Testis (tissue), 2 donors: ENCODE measurements around the gene CTNNA2.

Source experiments
- POLR2A ChIP-seq: fragments of 450-650 bp; IDR thresholded peaks from one replicate; pipeline ENCODE4 v1.6.1; 2017; ENCODE audit warnings: antibody characterized with exemption, mild to moderate bottlenecking, moderate library complexity
- TF ChIP-seq, protein P1 (sequence below), 3 experiments: fragments of 450-650 bp in 2 of 3; fragments of 200-600 bp in 1 of 3; sonication (generic) in 1 of 3; IDR thresholded peaks; one replicate each; pipeline ENCODE4 v1.5.1; 2016 to 2019; ENCODE audit warnings: antibody characterized with exemption in 3 of 3, mild to moderate bottlenecking in 2 of 3, moderate library complexity in 1 of 3

DNA sequence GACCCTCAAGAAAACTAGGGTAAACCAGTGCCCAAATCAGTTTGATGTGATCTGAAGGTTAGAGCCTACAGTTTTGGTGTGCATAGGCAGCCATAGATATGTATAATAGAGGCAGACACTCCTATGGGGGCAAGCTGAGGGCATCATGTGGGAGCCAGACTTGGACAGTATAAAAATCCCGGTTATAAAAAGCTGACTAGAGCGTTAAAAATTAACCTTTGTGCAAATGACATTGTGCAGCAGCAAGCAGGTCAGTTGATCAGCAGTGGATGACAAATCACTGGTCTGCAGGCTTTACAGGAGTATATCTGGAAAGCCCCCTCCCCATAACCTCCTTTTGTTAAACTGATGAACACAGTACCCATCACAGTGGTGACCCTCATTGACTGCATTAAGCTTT lies 107.8 kb downstream of the CTNNA2 start:
- TF ChIP-seq, protein P1, sequence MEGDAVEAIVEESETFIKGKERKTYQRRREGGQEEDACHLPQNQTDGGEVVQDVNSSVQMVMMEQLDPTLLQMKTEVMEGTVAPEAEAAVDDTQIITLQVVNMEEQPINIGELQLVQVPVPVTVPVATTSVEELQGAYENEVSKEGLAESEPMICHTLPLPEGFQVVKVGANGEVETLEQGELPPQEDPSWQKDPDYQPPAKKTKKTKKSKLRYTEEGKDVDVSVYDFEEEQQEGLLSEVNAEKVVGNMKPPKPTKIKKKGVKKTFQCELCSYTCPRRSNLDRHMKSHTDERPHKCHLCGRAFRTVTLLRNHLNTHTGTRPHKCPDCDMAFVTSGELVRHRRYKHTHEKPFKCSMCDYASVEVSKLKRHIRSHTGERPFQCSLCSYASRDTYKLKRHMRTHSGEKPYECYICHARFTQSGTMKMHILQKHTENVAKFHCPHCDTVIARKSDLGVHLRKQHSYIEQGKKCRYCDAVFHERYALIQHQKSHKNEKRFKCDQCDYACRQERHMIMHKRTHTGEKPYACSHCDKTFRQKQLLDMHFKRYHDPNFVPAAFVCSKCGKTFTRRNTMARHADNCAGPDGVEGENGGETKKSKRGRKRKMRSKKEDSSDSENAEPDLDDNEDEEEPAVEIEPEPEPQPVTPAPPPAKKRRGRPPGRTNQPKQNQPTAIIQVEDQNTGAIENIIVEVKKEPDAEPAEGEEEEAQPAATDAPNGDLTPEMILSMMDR (IDR thresholded peaks at IDR 0.05) = no peak
- TF ChIP-seq POLR2A = no peak
